WTC11 (cell line): Measurements from ENCODE around the gene NAALADL2. TPM values are rescaled to one million over a fixed set of nuclear protein-coding genes. Genes with fewer than 3 reads are reported as not detected.

Experiments used
- ATAC-seq: fragments of 200-7000 bp; cut with Tn5 transposase; 2 replicates; pipeline ENCODE4 v1.10.0; 2021; ENCODE audit warnings: mild to moderate bottlenecking, moderate library complexity
- CTCF ChIA-PET: fragments of 300-600 bp; sonication (Branson Sonifier 250); formaldehyde crosslinking; loops from one replicate; lab custom pipeline; 2021; ENCODE audit warnings: antibody characterized with exemption; lab: Charles Lee
- POLR2A ChIA-PET: fragments of 350-600 bp; sonication (Branson Sonifier 250); formaldehyde crosslinking; loops from one replicate; lab custom pipeline; 2021; ENCODE audit warnings: antibody characterized with exemption; lab: Charles Lee
- DNase-seq: peaks from one replicate; pipeline ENCODE4 v3.0.0; 2021; ENCODE audit warnings: low spot score
- H3K27ac Mint-ChIP-seq: 2 replicates; pipeline ENCODE4 v1.8.0; 2021; ENCODE audit warnings: mixed read lengths
- H3K27me3 Mint-ChIP-seq: 2 replicates; pipeline ENCODE4 v1.8.0; 2021; ENCODE audit warnings: low read depth, mild to moderate bottlenecking, moderate library complexity, mixed read lengths
- H3K36me3 Mint-ChIP-seq: 2 replicates; pipeline ENCODE4 v1.8.0; 2021; ENCODE audit warnings: mixed read lengths
- H3K4me1 Mint-ChIP-seq: 2 replicates; pipeline ENCODE4 v1.8.0; 2022; ENCODE audit warnings: mixed read lengths
- H3K4me3 Mint-ChIP-seq: 2 replicates; pipeline ENCODE4 v1.8.0; 2021; ENCODE audit warnings: mild to moderate bottlenecking, moderate library complexity, mixed read lengths
- H3K9me3 Mint-ChIP-seq: 2 replicates; pipeline ENCODE4 v1.8.0; 2021; ENCODE audit warnings: mixed read lengths
- AFF4 ChIP-seq: sonication (generic); formaldehyde crosslinking; IDR thresholded peaks from 2 replicates; pipeline ENCODE4 v1.8.1; 2023; ENCODE audit warnings: mild to moderate bottlenecking, missing genetic modification reagents, borderline replicate concordance
- ATF6 ChIP-seq: sonication (generic); formaldehyde crosslinking; IDR thresholded peaks from 2 replicates; pipeline ENCODE4 v1.8.1; 2023; ENCODE audit warnings: mild to moderate bottlenecking, missing genetic modification reagents
- CREB1 ChIP-seq: sonication (generic); formaldehyde crosslinking; IDR thresholded peaks from 2 replicates; pipeline ENCODE4 v1.8.0; 2023; ENCODE audit warnings: mild to moderate bottlenecking, missing genetic modification reagents
- CREM ChIP-seq: sonication (generic); formaldehyde crosslinking; IDR thresholded peaks from 2 replicates; pipeline ENCODE4 v1.8.1; 2022; ENCODE audit warnings: mild to moderate bottlenecking, missing genetic modification reagents, moderate library complexity
- ELF4 ChIP-seq: sonication (generic); formaldehyde crosslinking; IDR thresholded peaks from 2 replicates; pipeline ENCODE4 v1.8.1; 2022; ENCODE audit warnings: low read depth, mild to moderate bottlenecking, moderate library complexity, missing genetic modification reagents
- EMX1 ChIP-seq: fragments of 250-450 bp; sonication (Bioruptor Pico); IDR thresholded peaks from 2 replicates; pipeline ENCODE4 v1.8.0; 2021; ENCODE audit warnings: mild to moderate bottlenecking
- GABPB1 ChIP-seq: sonication (generic); formaldehyde crosslinking; IDR thresholded peaks from 2 replicates; pipeline ENCODE4 v1.8.1; 2023; ENCODE audit warnings: mild to moderate bottlenecking, missing genetic modification reagents
- KAT7 ChIP-seq: sonication (generic); formaldehyde crosslinking; IDR thresholded peaks from 2 replicates; pipeline ENCODE4 v1.8.1; 2023; ENCODE audit warnings: missing genetic modification reagents, mild to moderate bottlenecking, borderline replicate concordance
- NR3C1 ChIP-seq: sonication (generic); formaldehyde crosslinking; conservative IDR thresholded peaks from 2 replicates; pipeline ENCODE4 v1.8.1; 2023; ENCODE audit warnings: low read depth, mild to moderate bottlenecking, missing genetic modification reagents
- TP53 ChIP-seq: sonication (generic); formaldehyde crosslinking; IDR thresholded peaks from 2 replicates; pipeline ENCODE4 v1.8.1; 2023; ENCODE audit warnings: mild to moderate bottlenecking, missing genetic modification reagents
- ZBTB21 ChIP-seq: sonication (generic); formaldehyde crosslinking; IDR thresholded peaks from 2 replicates; pipeline ENCODE4 v1.8.1; 2023; ENCODE audit warnings: mild to moderate bottlenecking, missing genetic modification reagents, borderline replicate concordance
- ZNF317 ChIP-seq: sonication (generic); formaldehyde crosslinking; IDR thresholded peaks from 2 replicates; pipeline ENCODE4 v1.8.1; 2023; ENCODE audit warnings: low read depth, mild to moderate bottlenecking, moderate library complexity, missing genetic modification reagents, borderline replicate concordance
- ZNF396 ChIP-seq: fragments of 250-450 bp; sonication (Bioruptor Pico); IDR thresholded peaks from 2 replicates; pipeline ENCODE4 v1.8.0; 2021; ENCODE audit warnings: mild to moderate bottlenecking, moderate library complexity, borderline replicate concordance
- ZNF416 ChIP-seq: fragments of 250-450 bp; sonication (Bioruptor Pico); IDR thresholded peaks from 2 replicates; pipeline ENCODE4 v1.9.0; 2021; ENCODE audit warnings: mild to moderate bottlenecking, inconsistent platforms
- ZNF423 ChIP-seq: fragments of 250-450 bp; sonication (Bioruptor Pico); IDR thresholded peaks from 2 replicates; pipeline ENCODE4 v2.1.2; 2022; ENCODE audit warnings: mild to moderate bottlenecking, moderate library complexity
- ZNF512 ChIP-seq: sonication (generic); formaldehyde crosslinking; IDR thresholded peaks from 2 replicates; pipeline ENCODE4 v1.8.1; 2022; ENCODE audit warnings: missing genetic modification reagents, borderline replicate concordance
- ZSCAN18 ChIP-seq: fragments of 250-450 bp; sonication (Bioruptor Pico); IDR thresholded peaks from 2 replicates; pipeline ENCODE4 v2.1.2; 2022; ENCODE audit warnings: mild to moderate bottlenecking, moderate library complexity
- total RNA-seq: library from RNA; stranded (reverse); gene quantifications from 3 replicates; pipeline ENCODE4 v1.2.3, GENCODE V29; 2021
- TF ChIP-seq, protein P1 (sequence below): sonication (generic); formaldehyde crosslinking; IDR thresholded peaks from 2 replicates; pipeline ENCODE4 v1.8.0; 2022; ENCODE audit warnings: missing genetic modification reagents
- TF ChIP-seq, protein P2 (sequence below): fragments of 250-450 bp; sonication (Bioruptor Pico); IDR thresholded peaks from 2 replicates; pipeline ENCODE4 v1.9.0; 2021; ENCODE audit warnings: mild to moderate bottlenecking
- TF ChIP-seq, protein P3 (sequence below): fragments of 250-450 bp; sonication (Bioruptor Pico); IDR thresholded peaks from 2 replicates; pipeline ENCODE4 v1.9.0; 2021; ENCODE audit warnings: moderate library complexity, mild to moderate bottlenecking, inconsistent platforms, borderline replicate concordance

NAALADL2 gene
- total RNA-seq, 1 experiment from 2014 or later = 1.2 TPM

DNA sequence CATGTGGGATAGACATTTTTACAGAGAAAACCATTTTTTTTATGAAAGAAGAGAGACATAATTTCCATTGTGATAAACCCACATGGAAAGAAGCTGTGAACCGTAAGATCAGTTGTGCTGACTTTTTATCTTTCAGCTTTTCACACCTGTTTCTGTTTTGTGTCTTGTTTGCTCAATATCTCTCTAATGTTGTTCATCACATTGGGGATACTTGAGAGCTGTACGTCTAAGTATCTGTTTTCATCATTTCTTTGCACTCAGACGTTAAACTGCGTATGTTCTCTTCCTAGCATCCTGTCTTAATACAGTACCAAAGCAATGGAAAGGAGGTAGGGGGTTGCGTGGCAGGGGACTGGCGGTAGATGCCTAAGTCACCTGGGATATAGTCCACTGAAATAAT is 449.0 kb downstream of the NAALADL2 start (continued):
- TF ChIP-seq EMX1 (CRISPR knock-in tag) = no peak
- TF ChIP-seq CREB1 (CRISPR knock-in tag) = no peak
- TF ChIP-seq GABPB1 (CRISPR knock-in tag) = no peak
- no peak for TF ChIP-seq ZNF423
- TF ChIP-seq, protein P1, sequence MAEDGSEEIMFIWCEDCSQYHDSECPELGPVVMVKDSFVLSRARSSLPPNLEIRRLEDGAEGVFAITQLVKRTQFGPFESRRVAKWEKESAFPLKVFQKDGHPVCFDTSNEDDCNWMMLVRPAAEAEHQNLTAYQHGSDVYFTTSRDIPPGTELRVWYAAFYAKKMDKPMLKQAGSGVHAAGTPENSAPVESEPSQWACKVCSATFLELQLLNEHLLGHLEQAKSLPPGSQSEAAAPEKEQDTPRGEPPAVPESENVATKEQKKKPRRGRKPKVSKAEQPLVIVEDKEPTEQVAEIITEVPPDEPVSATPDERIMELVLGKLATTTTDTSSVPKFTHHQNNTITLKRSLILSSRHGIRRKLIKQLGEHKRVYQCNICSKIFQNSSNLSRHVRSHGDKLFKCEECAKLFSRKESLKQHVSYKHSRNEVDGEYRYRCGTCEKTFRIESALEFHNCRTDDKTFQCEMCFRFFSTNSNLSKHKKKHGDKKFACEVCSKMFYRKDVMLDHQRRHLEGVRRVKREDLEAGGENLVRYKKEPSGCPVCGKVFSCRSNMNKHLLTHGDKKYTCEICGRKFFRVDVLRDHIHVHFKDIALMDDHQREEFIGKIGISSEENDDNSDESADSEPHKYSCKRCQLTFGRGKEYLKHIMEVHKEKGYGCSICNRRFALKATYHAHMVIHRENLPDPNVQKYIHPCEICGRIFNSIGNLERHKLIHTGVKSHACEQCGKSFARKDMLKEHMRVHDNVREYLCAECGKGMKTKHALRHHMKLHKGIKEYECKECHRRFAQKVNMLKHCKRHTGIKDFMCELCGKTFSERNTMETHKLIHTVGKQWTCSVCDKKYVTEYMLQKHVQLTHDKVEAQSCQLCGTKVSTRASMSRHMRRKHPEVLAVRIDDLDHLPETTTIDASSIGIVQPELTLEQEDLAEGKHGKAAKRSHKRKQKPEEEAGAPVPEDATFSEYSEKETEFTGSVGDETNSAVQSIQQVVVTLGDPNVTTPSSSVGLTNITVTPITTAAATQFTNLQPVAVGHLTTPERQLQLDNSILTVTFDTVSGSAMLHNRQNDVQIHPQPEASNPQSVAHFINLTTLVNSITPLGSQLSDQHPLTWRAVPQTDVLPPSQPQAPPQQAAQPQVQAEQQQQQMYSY (CRISPR knock-in tag) = no peak
- TF ChIP-seq ZSCAN18 = no peak
- no peak for TF ChIP-seq ZNF317
- TF ChIP-seq ZNF512 (CRISPR knock-in tag) = no peak
- TF ChIP-seq ZNF416 = no peak
- TF ChIP-seq CREM = no peak
- TF ChIP-seq NR3C1 (CRISPR knock-in tag) = no peak
- TF ChIP-seq, protein P2, sequence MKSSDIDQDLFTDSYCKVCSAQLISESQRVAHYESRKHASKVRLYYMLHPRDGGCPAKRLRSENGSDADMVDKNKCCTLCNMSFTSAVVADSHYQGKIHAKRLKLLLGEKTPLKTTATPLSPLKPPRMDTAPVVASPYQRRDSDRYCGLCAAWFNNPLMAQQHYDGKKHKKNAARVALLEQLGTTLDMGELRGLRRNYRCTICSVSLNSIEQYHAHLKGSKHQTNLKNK (CRISPR knock-in tag) = no peak
- TF ChIP-seq ZBTB21 (CRISPR knock-in tag) = no peak

GRCh38 chr3:175310046-175310445 is 450.9 kb downstream of the NAALADL2 start:
- Mint-ChIP-seq H3K36me3 (no peaks in the 10 kb centered on the region), H3K4me3 (no peak overlapping the region), H3K27me3 (no peaks in the 10 kb centered on the region), H3K9me3 (peaks cover 3% of the 10 kb centered on the region; the same call in 1 of the 2 replicates), H3K4me1 (no peaks in the 10 kb centered on the region), H3K27ac (no peak overlapping the region)
- CTCF ChIA-PET = no interaction called here
- TF ChIP-seq, protein P2 (CRISPR knock-in tag) = no peak
- TF ChIP-seq ELF4 (CRISPR knock-in tag) = no peak
- TF ChIP-seq TP53 (CRISPR knock-in tag) = no peak
- no peak for TF ChIP-seq ZBTB21 (CRISPR knock-in tag)
- no peak for TF ChIP-seq KAT7
- TF ChIP-seq ZNF396 = no peak
- no peak for TF ChIP-seq ZSCAN18
- no peak for TF ChIP-seq AFF4
- no peak for TF ChIP-seq ATF6 (CRISPR knock-in tag)
- TF ChIP-seq, protein P3, sequence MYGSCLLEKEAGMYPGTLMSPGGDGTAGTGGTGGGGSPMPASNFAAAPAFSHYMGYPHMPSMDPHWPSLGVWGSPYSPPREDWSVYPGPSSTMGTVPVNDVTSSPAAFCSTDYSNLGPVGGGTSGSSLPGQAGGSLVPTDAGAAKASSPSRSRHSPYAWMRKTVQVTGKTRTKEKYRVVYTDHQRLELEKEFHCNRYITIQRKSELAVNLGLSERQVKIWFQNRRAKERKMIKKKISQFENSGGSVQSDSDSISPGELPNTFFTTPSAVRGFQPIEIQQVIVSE = no peak
- ATAC-seq = no peak
- POLR2A ChIA-PET = no interaction called here
- DNase-seq = no peak
